SK-N-SH (cell line): ENCODE data around the gene CDK6. TPM values are rescaled to one million over a fixed set of nuclear protein-coding genes. Genes with fewer than 3 reads are reported as not detected.

Experiments
- CTCF ChIA-PET: fragments of 300-600, 350-600 bp; formaldehyde crosslinking; extraction: SDS; loops from one replicate; lab custom pipeline; 2021; lab: Yijun Ruan, JAX
- POLR2A ChIA-PET: fragments of 350-600 bp; sonication (Branson Sonifier 250); formaldehyde crosslinking; extraction: SDS; loops from one replicate; lab custom pipeline; 2020; ENCODE audit warnings: antibody characterized with exemption, inconsistent platforms; lab: Yijun Ruan, JAX
- DNase-seq: peaks from one replicate; pipeline ENCODE4 v3.0.0; 2012
- H2AFZ ChIP-seq: fragments of 200-600 bp; sonication (generic); 2 replicates; pipeline ENCODE4 v1.8.1; 2016; ENCODE audit warnings: antibody characterized with exemption, mild to moderate bottlenecking, low read depth
- H3F3A ChIP-seq: fragments of 200-600 bp; sonication (generic); replicated peaks from 2 replicates; pipeline ENCODE3; 2016; ENCODE audit warnings: antibody characterized with exemption, mild to moderate bottlenecking; ENCODE audit not compliant: insufficient read depth
- H3K27ac ChIP-seq, 2 experiments: fragments of 200-500 bp in 1 of 2; fragments of 200-600 bp in 1 of 2; sonication (Bioruptor generic) in 1 of 2; sonication (generic), shearing (Covaris generic) in 1 of 2; 2 replicates each; pipeline versions ENCODE4 v1.5.1 to v1.6.1; 2014 to 2016; ENCODE audit warnings: low read depth in 2 of 2, inconsistent platforms in 1 of 2, low read length in 1 of 2, mild to moderate bottlenecking in 1 of 2, mixed read lengths in 1 of 2
- H3K27me3 ChIP-seq: fragments of 200-600 bp; sonication (generic), shearing (Covaris generic); 2 replicates; pipeline ENCODE4 v1.6.1; 2016; ENCODE audit warnings: mixed run types; ENCODE audit not compliant: insufficient read depth
- H3K36me3 ChIP-seq, 2 experiments: fragments of 200-500 bp in 1 of 2; fragments of 200-600 bp in 1 of 2; sonication (Bioruptor generic) in 1 of 2; sonication (generic) in 1 of 2; replicated peaks in 1 of 2; 2 replicates each; pipeline versions ENCODE3 to v1.5.1; 2014 to 2016; ENCODE audit warnings: low read length in 1 of 2, mild to moderate bottlenecking in 1 of 2; ENCODE audit not compliant: insufficient read depth in 2 of 2, control insufficient read depth in 1 of 2
- H3K4me1 ChIP-seq, 2 experiments: fragments of 200-500 bp in 1 of 2; fragments of 200-600 bp in 1 of 2; sonication (Bioruptor generic) in 1 of 2; sonication (generic), shearing (Covaris generic) in 1 of 2; 2 replicates each; pipeline versions ENCODE4 v1.5.1 to v1.6.1; 2014 to 2016; ENCODE audit warnings: low read depth in 1 of 2, low read length in 1 of 2, mixed run types in 1 of 2; ENCODE audit not compliant: insufficient read depth in 2 of 2, control insufficient read depth in 1 of 2
- H3K4me2 ChIP-seq: fragments of 200-600 bp; sonication (generic), shearing (Covaris generic); 2 replicates; pipeline ENCODE4 v1.6.1; 2017; ENCODE audit warnings: mixed run types
- H3K4me3 ChIP-seq, 2 experiments: fragments of 200-500 bp in 1 of 2; fragments of 200-600 bp in 1 of 2; sonication (Bioruptor generic) in 1 of 2; sonication (generic), shearing (Covaris generic) in 1 of 2; 2 replicates each; pipeline versions ENCODE4 v1.5.1 to v1.8.1; 2014 to 2016; ENCODE audit warnings: low read depth in 2 of 2, inconsistent platforms in 1 of 2, low read length in 1 of 2, mild to moderate bottlenecking in 1 of 2, mixed read lengths in 1 of 2, moderate library complexity in 1 of 2
- H3K79me2 ChIP-seq: fragments of 200-600 bp; sonication (generic); 2 replicates; pipeline ENCODE4 v1.8.1; 2017; ENCODE audit warnings: mild to moderate bottlenecking; ENCODE audit not compliant: insufficient read depth
- H3K9ac ChIP-seq: fragments of 200-600 bp; sonication (generic); 2 replicates; pipeline ENCODE4 v1.6.1; 2017; ENCODE audit warnings: mixed run types
- H3K9me2 ChIP-seq: fragments of 200-600 bp; sonication (generic); 2 replicates; pipeline ENCODE4 v1.6.1; 2017; ENCODE audit warnings: mixed run types
- H3K9me3 ChIP-seq: fragments of 200-600 bp; sonication (generic); 2 replicates; pipeline ENCODE4 v1.6.1; 2017; ENCODE audit warnings: mixed run types, mild to moderate bottlenecking, moderate library complexity
- H4K20me1 ChIP-seq: fragments of 200-600 bp; sonication (generic); 2 replicates; pipeline ENCODE4 v1.6.1; 2017; ENCODE audit warnings: mild to moderate bottlenecking, mixed run types; ENCODE audit not compliant: insufficient read depth
- CHD2 ChIP-seq: fragments of 150-350 bp; IDR thresholded peaks from 2 replicates; pipeline ENCODE4 v1.6.1; 2018; ENCODE audit warnings: low read length; ENCODE audit not compliant: partially characterized antibody
- GATA2 ChIP-seq: sonication (generic); formaldehyde crosslinking; IDR thresholded peaks from 2 replicates; pipeline ENCODE4 v1.5.0; 2020; ENCODE audit warnings: mild to moderate bottlenecking, missing genetic modification reagents
- JUND ChIP-seq: IDR thresholded peaks from 2 replicates; pipeline ENCODE4 v1.4.0; 2012
- NRF1 ChIP-seq: IDR thresholded peaks from 2 replicates; pipeline ENCODE4 v1.6.1; 2012; ENCODE audit warnings: low read depth, mild to moderate bottlenecking, low read length
- RAD21 ChIP-seq: IDR thresholded peaks from 2 replicates; pipeline ENCODE4 v1.6.1; 2012; ENCODE audit warnings: mild to moderate bottlenecking, low read length
- RCOR1 ChIP-seq: fragments of 150-350 bp; IDR thresholded peaks from 2 replicates; pipeline ENCODE4 v1.6.1; 2017; ENCODE audit warnings: antibody characterized with exemption, low read length
- RXRA ChIP-seq: IDR thresholded peaks from 2 replicates; pipeline ENCODE4 v1.4.0; 2012; ENCODE audit warnings: low read depth, mild to moderate bottlenecking, borderline replicate concordance
- SIN3A ChIP-seq: IDR thresholded peaks from 2 replicates; pipeline ENCODE4 v1.6.1; 2012; ENCODE audit warnings: low read depth, mild to moderate bottlenecking, low read length, moderate library complexity, borderline replicate concordance
- YY1 ChIP-seq: IDR thresholded peaks from 2 replicates; pipeline ENCODE4 v1.4.0; 2012; ENCODE audit warnings: low read depth, mild to moderate bottlenecking
- WGBS: methylation state at CpG from one replicate; pipeline ENCODE4 v1.1.6; 2017; ENCODE audit warnings: low lambda C conversion rate; 5-methylcytosine and 5-hydroxymethylcytosine counted together
- polyA plus RNA-seq, 3 experiments: library from polyadenylated mRNA; depleted of rRNA; stranded (reverse); fragments of >200 nt; gene quantifications; 2 replicates each; pipeline ENCODE4 v1.2.3, GENCODE V29; 2012
- TF ChIP-seq, protein P1 (sequence below): fragments of 150-350 bp; IDR thresholded peaks from 2 replicates; pipeline ENCODE4 v1.6.1; 2017; ENCODE audit warnings: antibody characterized with exemption, low read length, low read depth, borderline replicate concordance
- TF ChIP-seq, protein P2 (sequence below): IDR thresholded peaks from 2 replicates; pipeline ENCODE4 v1.6.1; 2012; ENCODE audit warnings: mild to moderate bottlenecking, low read depth, low read length, moderate library complexity
- TF ChIP-seq, protein P3 (sequence below): fragments of 200-600 bp; sonication (generic); IDR thresholded peaks from 2 replicates; pipeline ENCODE4 v1.6.1; 2017; ENCODE audit warnings: antibody characterized with exemption, mild to moderate bottlenecking, moderate library complexity
- TF ChIP-seq, protein P4 (sequence below): IDR thresholded peaks from 2 replicates; pipeline ENCODE4 v1.4.0; 2012; ENCODE audit warnings: low read depth, borderline replicate concordance
- TF ChIP-seq, protein P5 (sequence below): fragments of 150-350 bp; IDR thresholded peaks from 2 replicates; pipeline ENCODE4 v1.6.1; 2016; ENCODE audit warnings: mild to moderate bottlenecking, low read depth, low read length
- TF ChIP-seq, protein P6 (sequence below): IDR thresholded peaks from 2 replicates; pipeline ENCODE4 v1.4.0; 2012; ENCODE audit warnings: low read depth

CDK6 gene
- polyA plus RNA-seq, 1 of the 3 experiments (the other 2 are of a cell fraction), result 30.3 TPM

DNA sequence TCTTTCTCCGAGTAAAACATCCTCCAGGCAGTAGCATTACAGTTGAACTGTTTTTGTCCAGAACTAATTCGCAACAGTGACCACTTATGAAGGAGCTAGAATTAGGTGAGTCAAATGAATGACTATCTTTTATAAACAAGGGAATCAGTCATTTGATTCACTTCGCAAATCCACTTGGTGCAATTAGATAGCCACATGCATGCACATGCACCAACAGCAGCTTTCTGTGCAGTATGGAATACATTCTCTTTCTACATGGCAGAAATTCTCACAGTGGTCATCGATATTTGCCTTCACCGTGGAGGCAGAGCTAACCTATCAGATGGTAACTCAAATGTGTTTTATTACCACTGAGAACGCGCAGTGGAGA is 118.8 kb downstream of the CDK6 start:
- no peaks in the 10 kb centered on the region for H3K9me3 ChIP-seq
- H3K27ac ChIP-seq, result peak overlapping the region in 1 of 2 experiments; percentile 36; a peak in 2 of 4 replicates
- no peak overlapping the region for H3K9ac ChIP-seq
- peaks cover 0 to 12% of the 10 kb centered on the region in 2 experiments; a peak in 2 of 4 replicates for H3K4me1 ChIP-seq
- no peak overlapping the region for H3K4me3 ChIP-seq
- no peaks in the 10 kb centered on the region for H3K9me2 ChIP-seq
- H3K79me2 ChIP-seq, result peaks cover 100% of the 10 kb centered on the region
- H3F3A ChIP-seq, result peaks cover 3% of the 10 kb centered on the region
- TF ChIP-seq RAD21 (no peak), GATA2 (CRISPR knock-in tag) (no peak), SIN3A (no peak), NRF1 (no peak)
- TF ChIP-seq, protein P1, sequence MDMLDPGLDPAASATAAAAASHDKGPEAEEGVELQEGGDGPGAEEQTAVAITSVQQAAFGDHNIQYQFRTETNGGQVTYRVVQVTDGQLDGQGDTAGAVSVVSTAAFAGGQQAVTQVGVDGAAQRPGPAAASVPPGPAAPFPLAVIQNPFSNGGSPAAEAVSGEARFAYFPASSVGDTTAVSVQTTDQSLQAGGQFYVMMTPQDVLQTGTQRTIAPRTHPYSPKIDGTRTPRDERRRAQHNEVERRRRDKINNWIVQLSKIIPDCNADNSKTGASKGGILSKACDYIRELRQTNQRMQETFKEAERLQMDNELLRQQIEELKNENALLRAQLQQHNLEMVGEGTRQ, result no peak
- DNase-seq, result no peak
- H3K4me2 ChIP-seq, result peak overlapping the region; percentile 4; the same call in 1 of the 2 replicates
- ChIA-PET CTCF (interaction anchor here (1.2 to 1.4 kb wide), 3 partner anchors 9 to 115 kb away, joined by 3 to 4 read pairs (median 3); no protein-coding TSS in a partner anchor), POLR2A (no interaction called here)
- no peaks in the 10 kb centered on the region for H4K20me1 ChIP-seq
- H3K27me3 ChIP-seq, result no peaks in the 10 kb centered on the region
- H2AFZ ChIP-seq, result no peak overlapping the region
- H3K36me3 ChIP-seq, result peaks cover 34 to 66% of the 10 kb centered on the region in 2 experiments
- 97% methylated on average over 7 of the region's 7 CpGs for WGBS

DNA sequence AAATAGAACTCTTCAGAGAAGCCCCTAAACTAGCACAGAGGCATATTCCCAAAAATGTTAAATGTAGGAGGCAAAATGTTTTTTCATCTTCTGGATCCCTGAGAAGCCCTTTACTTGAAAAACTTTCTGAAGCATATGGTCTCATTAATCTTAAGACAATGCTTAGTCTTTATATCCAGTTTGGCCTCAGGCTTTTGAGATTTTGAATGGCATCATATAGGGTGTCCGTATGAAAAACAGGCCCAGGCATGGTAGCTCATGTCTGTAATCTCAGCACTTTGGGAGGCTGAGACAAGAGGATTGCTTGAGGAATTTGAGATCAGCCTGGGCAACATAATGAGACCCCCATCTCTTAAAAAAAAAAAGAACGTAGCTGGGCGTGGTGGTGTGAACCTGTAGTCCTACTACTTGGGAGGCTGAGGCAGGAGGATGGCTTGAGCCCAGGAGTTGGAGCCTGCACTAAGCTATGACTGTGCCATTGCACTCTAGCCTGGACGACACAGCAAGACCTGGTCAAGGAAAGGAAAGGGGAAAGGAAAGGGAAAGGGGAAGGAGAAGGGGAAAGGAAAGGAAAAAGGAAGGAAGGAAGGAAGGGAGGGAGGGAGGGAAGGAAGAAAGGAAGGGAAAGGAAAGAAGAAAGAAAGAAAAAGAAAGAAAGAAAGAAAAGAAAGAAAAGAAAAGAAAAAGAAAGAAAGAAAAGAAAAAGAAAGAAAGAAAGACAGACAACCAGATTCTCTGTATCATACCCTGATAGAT is 119.4 kb downstream of the CDK6 start:
- Histone ChIP-seq H3K4me2 (no peak overlapping the region), H3K9ac (no peak overlapping the region), H3K4me3 (no peak overlapping the region), H3K27ac (peak overlapping the region in 1 of 2 experiments; percentile 36; a peak in 1 of 4 replicates), H3K36me3 (peaks cover 34 to 66% of the 10 kb centered on the region in 2 experiments), H3K79me2 (peaks cover 100% of the 10 kb centered on the region), H3F3A (peaks cover 3% of the 10 kb centered on the region), H3K9me3 (no peaks in the 10 kb centered on the region), H3K27me3 (no peaks in the 10 kb centered on the region), H4K20me1 (no peaks in the 10 kb centered on the region), H2AFZ (no peak overlapping the region), H3K9me2 (no peaks in the 10 kb centered on the region), H3K4me1 (0 out of 4 replicates have a peak, but pooled peaks cover 0 to 7% of the 10 kb centered on the region in 2 experiments)
- CTCF ChIA-PET, result interaction anchor here (1.3 kb wide), 2 partner anchors 116 kb away, joined by 3 to 4 read pairs; no protein-coding TSS in a partner anchor
- DNase-seq, result no peak
- POLR2A ChIA-PET, result no interaction called here
- WGBS, result 95% methylated on average over 4 of the region's 4 CpGs
- TF ChIP-seq, protein P2, sequence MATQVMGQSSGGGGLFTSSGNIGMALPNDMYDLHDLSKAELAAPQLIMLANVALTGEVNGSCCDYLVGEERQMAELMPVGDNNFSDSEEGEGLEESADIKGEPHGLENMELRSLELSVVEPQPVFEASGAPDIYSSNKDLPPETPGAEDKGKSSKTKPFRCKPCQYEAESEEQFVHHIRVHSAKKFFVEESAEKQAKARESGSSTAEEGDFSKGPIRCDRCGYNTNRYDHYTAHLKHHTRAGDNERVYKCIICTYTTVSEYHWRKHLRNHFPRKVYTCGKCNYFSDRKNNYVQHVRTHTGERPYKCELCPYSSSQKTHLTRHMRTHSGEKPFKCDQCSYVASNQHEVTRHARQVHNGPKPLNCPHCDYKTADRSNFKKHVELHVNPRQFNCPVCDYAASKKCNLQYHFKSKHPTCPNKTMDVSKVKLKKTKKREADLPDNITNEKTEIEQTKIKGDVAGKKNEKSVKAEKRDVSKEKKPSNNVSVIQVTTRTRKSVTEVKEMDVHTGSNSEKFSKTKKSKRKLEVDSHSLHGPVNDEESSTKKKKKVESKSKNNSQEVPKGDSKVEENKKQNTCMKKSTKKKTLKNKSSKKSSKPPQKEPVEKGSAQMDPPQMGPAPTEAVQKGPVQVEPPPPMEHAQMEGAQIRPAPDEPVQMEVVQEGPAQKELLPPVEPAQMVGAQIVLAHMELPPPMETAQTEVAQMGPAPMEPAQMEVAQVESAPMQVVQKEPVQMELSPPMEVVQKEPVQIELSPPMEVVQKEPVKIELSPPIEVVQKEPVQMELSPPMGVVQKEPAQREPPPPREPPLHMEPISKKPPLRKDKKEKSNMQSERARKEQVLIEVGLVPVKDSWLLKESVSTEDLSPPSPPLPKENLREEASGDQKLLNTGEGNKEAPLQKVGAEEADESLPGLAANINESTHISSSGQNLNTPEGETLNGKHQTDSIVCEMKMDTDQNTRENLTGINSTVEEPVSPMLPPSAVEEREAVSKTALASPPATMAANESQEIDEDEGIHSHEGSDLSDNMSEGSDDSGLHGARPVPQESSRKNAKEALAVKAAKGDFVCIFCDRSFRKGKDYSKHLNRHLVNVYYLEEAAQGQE, result no peak
- TF ChIP-seq CHD2 (no peak), RXRA (no peak), JUND (no peak), RAD21 (no peak), RCOR1 (no peak), YY1 (no peak)
- TF ChIP-seq, protein P3, sequence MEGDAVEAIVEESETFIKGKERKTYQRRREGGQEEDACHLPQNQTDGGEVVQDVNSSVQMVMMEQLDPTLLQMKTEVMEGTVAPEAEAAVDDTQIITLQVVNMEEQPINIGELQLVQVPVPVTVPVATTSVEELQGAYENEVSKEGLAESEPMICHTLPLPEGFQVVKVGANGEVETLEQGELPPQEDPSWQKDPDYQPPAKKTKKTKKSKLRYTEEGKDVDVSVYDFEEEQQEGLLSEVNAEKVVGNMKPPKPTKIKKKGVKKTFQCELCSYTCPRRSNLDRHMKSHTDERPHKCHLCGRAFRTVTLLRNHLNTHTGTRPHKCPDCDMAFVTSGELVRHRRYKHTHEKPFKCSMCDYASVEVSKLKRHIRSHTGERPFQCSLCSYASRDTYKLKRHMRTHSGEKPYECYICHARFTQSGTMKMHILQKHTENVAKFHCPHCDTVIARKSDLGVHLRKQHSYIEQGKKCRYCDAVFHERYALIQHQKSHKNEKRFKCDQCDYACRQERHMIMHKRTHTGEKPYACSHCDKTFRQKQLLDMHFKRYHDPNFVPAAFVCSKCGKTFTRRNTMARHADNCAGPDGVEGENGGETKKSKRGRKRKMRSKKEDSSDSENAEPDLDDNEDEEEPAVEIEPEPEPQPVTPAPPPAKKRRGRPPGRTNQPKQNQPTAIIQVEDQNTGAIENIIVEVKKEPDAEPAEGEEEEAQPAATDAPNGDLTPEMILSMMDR, result no peak
- TF ChIP-seq, protein P4, sequence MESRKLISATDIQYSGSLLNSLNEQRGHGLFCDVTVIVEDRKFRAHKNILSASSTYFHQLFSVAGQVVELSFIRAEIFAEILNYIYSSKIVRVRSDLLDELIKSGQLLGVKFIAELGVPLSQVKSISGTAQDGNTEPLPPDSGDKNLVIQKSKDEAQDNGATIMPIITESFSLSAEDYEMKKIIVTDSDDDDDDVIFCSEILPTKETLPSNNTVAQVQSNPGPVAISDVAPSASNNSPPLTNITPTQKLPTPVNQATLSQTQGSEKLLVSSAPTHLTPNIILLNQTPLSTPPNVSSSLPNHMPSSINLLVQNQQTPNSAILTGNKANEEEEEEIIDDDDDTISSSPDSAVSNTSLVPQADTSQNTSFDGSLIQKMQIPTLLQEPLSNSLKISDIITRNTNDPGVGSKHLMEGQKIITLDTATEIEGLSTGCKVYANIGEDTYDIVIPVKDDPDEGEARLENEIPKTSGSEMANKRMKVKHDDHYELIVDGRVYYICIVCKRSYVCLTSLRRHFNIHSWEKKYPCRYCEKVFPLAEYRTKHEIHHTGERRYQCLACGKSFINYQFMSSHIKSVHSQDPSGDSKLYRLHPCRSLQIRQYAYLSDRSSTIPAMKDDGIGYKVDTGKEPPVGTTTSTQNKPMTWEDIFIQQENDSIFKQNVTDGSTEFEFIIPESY, result no peak
- TF ChIP-seq, protein P5, sequence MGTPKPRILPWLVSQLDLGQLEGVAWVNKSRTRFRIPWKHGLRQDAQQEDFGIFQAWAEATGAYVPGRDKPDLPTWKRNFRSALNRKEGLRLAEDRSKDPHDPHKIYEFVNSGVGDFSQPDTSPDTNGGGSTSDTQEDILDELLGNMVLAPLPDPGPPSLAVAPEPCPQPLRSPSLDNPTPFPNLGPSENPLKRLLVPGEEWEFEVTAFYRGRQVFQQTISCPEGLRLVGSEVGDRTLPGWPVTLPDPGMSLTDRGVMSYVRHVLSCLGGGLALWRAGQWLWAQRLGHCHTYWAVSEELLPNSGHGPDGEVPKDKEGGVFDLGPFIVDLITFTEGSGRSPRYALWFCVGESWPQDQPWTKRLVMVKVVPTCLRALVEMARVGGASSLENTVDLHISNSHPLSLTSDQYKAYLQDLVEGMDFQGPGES, result no peak
- TF ChIP-seq, protein P6, sequence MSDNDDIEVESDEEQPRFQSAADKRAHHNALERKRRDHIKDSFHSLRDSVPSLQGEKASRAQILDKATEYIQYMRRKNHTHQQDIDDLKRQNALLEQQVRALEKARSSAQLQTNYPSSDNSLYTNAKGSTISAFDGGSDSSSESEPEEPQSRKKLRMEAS, result no peak
